ENCODE measurements around the gene CCNF.

DNA sequence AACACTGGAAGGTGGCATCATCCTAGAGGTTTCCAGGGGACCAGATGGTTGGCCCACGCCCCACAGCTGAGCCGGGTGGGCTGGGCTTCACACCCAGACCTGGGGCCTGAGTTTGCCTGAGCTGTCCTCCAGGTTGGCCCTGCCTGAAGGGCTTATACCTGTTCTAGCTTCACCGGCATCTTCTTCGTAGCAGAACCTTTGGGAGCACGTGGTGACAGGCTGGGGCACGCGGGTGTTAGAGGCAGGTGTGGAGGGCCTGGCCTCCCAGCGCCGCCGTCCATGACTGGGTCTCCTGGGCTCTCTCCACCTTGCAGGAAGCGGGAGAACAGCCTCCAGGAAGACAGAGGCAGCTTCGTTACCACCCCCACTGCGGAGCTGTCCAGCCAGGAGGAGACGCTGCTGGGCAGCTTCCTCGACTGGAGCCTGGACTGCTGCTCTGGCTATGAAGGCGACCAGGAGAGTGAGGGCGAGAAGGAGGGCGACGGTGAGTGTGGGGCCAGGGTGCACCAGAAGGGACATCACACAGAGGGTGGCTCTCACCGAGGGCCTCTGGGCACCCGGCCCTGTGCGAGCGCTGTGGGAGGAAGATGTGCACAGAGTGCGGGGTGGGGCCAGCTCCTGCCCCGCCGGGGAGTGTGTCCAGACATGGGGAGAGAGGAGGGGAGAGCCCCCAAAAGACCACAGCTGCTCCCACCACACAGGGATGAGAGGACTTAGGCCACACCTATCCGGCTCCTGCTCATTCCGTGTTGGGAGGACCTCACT, 26.0 kb downstream of the CCNF start:
- TF ChIP-seq, protein P1, sequence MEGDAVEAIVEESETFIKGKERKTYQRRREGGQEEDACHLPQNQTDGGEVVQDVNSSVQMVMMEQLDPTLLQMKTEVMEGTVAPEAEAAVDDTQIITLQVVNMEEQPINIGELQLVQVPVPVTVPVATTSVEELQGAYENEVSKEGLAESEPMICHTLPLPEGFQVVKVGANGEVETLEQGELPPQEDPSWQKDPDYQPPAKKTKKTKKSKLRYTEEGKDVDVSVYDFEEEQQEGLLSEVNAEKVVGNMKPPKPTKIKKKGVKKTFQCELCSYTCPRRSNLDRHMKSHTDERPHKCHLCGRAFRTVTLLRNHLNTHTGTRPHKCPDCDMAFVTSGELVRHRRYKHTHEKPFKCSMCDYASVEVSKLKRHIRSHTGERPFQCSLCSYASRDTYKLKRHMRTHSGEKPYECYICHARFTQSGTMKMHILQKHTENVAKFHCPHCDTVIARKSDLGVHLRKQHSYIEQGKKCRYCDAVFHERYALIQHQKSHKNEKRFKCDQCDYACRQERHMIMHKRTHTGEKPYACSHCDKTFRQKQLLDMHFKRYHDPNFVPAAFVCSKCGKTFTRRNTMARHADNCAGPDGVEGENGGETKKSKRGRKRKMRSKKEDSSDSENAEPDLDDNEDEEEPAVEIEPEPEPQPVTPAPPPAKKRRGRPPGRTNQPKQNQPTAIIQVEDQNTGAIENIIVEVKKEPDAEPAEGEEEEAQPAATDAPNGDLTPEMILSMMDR (conservative IDR thresholded peaks at IDR 0.05; ENCODE audit: low read depth, low read length): no peak
- TF ChIP-seq RAD21 (IDR thresholded peaks at IDR 0.05; ENCODE audit: low read length) (no peak), NFE2L2 (IDR thresholded peaks at IDR 0.05; ENCODE audit: low read depth, low read length) (no peak), MAFK (IDR thresholded peaks at IDR 0.05; ENCODE audit: low read depth, low read length) (no peak), FOS (IDR thresholded peaks at IDR 0.05; ENCODE audit: low read depth, low read length) (no peak), POLR2A (IDR thresholded peaks at IDR 0.05; ENCODE audit: low read depth, low read length) (no peak), RFX5 (IDR thresholded peaks at IDR 0.05; ENCODE audit: low read depth, low read length) (no peak)
- TF ChIP-seq, protein P2, sequence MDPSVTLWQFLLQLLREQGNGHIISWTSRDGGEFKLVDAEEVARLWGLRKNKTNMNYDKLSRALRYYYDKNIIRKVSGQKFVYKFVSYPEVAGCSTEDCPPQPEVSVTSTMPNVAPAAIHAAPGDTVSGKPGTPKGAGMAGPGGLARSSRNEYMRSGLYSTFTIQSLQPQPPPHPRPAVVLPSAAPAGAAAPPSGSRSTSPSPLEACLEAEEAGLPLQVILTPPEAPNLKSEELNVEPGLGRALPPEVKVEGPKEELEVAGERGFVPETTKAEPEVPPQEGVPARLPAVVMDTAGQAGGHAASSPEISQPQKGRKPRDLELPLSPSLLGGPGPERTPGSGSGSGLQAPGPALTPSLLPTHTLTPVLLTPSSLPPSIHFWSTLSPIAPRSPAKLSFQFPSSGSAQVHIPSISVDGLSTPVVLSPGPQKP (IDR thresholded peaks at IDR 0.05; ENCODE audit: borderline replicate concordance, low read depth, low read length): no peak

Measured in IMR-90 (cell line).